ENCODE measurements around the gene HSD11B1. TPM values are rescaled to one million over a fixed set of nuclear protein-coding genes. Genes with fewer than 3 reads are reported as not detected.

Gene HSD11B1
- total RNA-seq, 1 experiment from 2014 or later: 0.27 TPM

DNA sequence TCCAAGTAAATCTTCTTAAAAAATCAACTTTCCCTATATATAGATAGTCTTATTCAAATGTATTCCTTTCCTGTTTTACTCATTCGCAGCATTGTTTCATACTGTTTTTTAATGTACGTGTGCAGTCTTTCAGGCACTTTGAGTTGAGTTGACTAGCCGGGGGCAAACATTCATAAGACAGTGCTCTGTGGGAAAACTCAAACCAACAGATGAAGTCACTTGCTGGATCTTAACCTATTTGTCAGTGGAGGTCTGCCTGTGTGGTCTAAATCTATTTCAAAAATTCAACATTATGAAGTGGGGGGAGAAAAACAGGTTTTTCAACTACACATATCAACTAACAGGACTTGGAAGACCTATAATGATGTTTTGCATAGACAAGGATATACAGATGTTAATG lies 6.2 kb downstream of the HSD11B1 start:
- Histone ChIP-seq H3K27ac (ENCODE audit: low read depth, low read length) (no peak overlapping the region), H3K79me2 (ENCODE audit: insufficient read depth, low read length) (no peaks in the 10 kb centered on the region), H3K9ac (ENCODE audit: low read length) (no peak overlapping the region), H4K20me1 (ENCODE audit: insufficient read depth) (no peaks in the 10 kb centered on the region), H3K9me2 (ENCODE audit: insufficient read depth) (no peaks in the 10 kb centered on the region), H2AFZ (ENCODE audit: low read depth, low read length, poor library complexity, severe bottlenecking) (no peak overlapping the region), H3K9me3 (ENCODE audit: control insufficient read depth in 1 of 2, insufficient read depth in 1 of 2, low read depth in 1 of 2, low read length in 2 of 2) (no peaks in the 10 kb centered on the region), H3K4me2 (ENCODE audit: low read length) (no peak overlapping the region), H3K27me3 (ENCODE audit: insufficient read depth, low read length) (peaks cover 12% of the 10 kb centered on the region; the same call in 1 of the 2 replicates), H3K4me3 (replicated peaks in 1 of 2; ENCODE audit: low read depth in 1 of 2, low read length in 2 of 2) (no peak overlapping the region), H3K4me1 (ENCODE audit: control insufficient read depth in 1 of 2, insufficient read depth in 2 of 2, low read length in 2 of 2) (no peaks in the 10 kb centered on the region), H3K36me3 (ENCODE audit: control insufficient read depth in 1 of 2, insufficient read depth in 2 of 2, low read length in 2 of 2) (no peaks in the 10 kb centered on the region)
- no peak for ATAC-seq
- RAD21 ChIA-PET (ENCODE audit: low non-redundant PET in 1 of 2, low total read pairs in 2 of 2, uncharacterized antibody in 2 of 2, unreplicated experiment in 2 of 2): no interaction called here
- no peak for DNase-seq (ENCODE audit: low read depth, low spot score)
- POLR2A ChIA-PET: no interaction called here
- TF ChIP-seq ZNF274 (IDR thresholded peaks at IDR 0.05; ENCODE audit: low read depth, low read length): no peak
- TF ChIP-seq EGR1 (IDR thresholded peaks at IDR 0.05; ENCODE audit: low read depth): no peak
- TF ChIP-seq ZFX (IDR thresholded peaks at IDR 0.05): no peak
- no peak for TF ChIP-seq CEBPB (IDR thresholded peaks at IDR 0.05; ENCODE audit: low read depth)
- CTCF ChIA-PET: no interaction called here
- no TSS peak for BruUV-seq (replicated peaks)
- intact Hi-C loops (cut with micrococcal nuclease): no loop called here

DNA sequence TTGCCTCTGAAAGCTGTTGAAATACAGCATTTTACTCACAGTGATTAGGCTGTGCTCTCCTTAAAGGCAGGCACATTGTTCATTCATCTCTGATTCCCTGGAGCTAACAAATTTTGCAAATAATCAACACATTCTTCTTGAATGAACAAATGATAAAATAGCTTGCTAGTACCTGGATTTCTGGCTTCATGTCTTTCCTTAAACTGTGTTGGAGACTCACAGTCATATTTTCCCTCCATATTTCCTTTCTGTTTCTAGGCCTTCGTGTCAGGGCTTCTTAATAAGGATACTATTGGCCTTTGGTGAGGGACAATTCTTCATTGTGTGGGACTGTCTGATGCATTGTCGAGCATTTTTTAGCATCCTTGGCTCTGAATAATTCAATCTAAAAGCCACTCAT lies 9.7 kb downstream of the HSD11B1 start:
- no peak overlapping the region for H3K4me2 ChIP-seq (ENCODE audit: low read length)
- no peaks in the 10 kb centered on the region for H3K79me2 ChIP-seq (ENCODE audit: insufficient read depth, low read length)
- H3K9ac ChIP-seq (ENCODE audit: low read length): no peak overlapping the region
- DNase-seq (ENCODE audit: low read depth, low spot score) (no peak), ATAC-seq (no peak)
- ChIA-PET POLR2A (no interaction called here), RAD21 (ENCODE audit: low non-redundant PET in 1 of 2, low total read pairs in 2 of 2, uncharacterized antibody in 2 of 2, unreplicated experiment in 2 of 2) (no interaction called here), CTCF (no interaction called here)
- H3K36me3 ChIP-seq (ENCODE audit: control insufficient read depth in 1 of 2, insufficient read depth in 2 of 2, low read length in 2 of 2): no peaks in the 10 kb centered on the region
- intact Hi-C loops (cut with micrococcal nuclease): no loop called here
- TF ChIP-seq SRF (IDR thresholded peaks at IDR 0.05; ENCODE audit: low read depth) (no peak), EZH2 (IDR thresholded peaks at IDR 0.05) (no peak), EGR1 (IDR thresholded peaks at IDR 0.05; ENCODE audit: low read depth) (no peak), JUND (IDR thresholded peaks at IDR 0.05) (no peak)
- no peak overlapping the region for H2AFZ ChIP-seq (ENCODE audit: low read depth, low read length, poor library complexity, severe bottlenecking)
- H3K9me2 ChIP-seq (ENCODE audit: insufficient read depth): no peaks in the 10 kb centered on the region
- H4K20me1 ChIP-seq (ENCODE audit: insufficient read depth): no peaks in the 10 kb centered on the region
- no peaks in the 10 kb centered on the region for H3K4me1 ChIP-seq (ENCODE audit: control insufficient read depth in 1 of 2, insufficient read depth in 2 of 2, low read length in 2 of 2)
- H3K4me3 ChIP-seq (replicated peaks in 1 of 2; ENCODE audit: low read depth in 1 of 2, low read length in 2 of 2): no peak overlapping the region
- H3K27me3 ChIP-seq (ENCODE audit: insufficient read depth, low read length): 0 out of 2 replicates have a peak, but pooled peaks cover 7% of the 10 kb centered on the region
- H3K27ac ChIP-seq (ENCODE audit: low read depth, low read length): no peak overlapping the region
- H3K9me3 ChIP-seq (ENCODE audit: control insufficient read depth in 1 of 2, insufficient read depth in 1 of 2, low read depth in 1 of 2, low read length in 2 of 2): no peaks in the 10 kb centered on the region
- BruUV-seq (replicated peaks): no TSS peak
